Epithelial cell of esophagus (primary cell): ENCODE results near the gene ARHGAP44.

Source experiments
- DNase-seq: peaks from one replicate; pipeline ENCODE4 v3.0.0; 2010; ENCODE audit warnings: low read depth
- H3K4me3 ChIP-seq: 2 replicates; pipeline ENCODE4 v1.5.1; 2011; ENCODE audit warnings: mild to moderate bottlenecking, low read length, control low read depth
- CTCF ChIP-seq: IDR thresholded peaks from 2 replicates; pipeline ENCODE4 v1.5.1; 2011; ENCODE audit warnings: low read depth, mild to moderate bottlenecking, low read length, control low read depth, inconsistent platforms; ENCODE audit not compliant: insufficient read depth; ENCODE audit errors: missing control alignments

ARHGAP44 gene

GRCh38 chr17:12990926-12991325 is 201.6 kb downstream of the ARHGAP44 start:
- no peak overlapping the region for H3K4me3 ChIP-seq
- DNase-seq = no peak
- no peak for TF ChIP-seq CTCF

GRCh38 chr17:12992676-12993075 is 203.4 kb downstream of the ARHGAP44 start:
- no peak overlapping the region for H3K4me3 ChIP-seq
- no peak for TF ChIP-seq CTCF
- DNase-seq = no peak

- TF ChIP-seq CTCF = no peak
- no peak overlapping the region for H3K4me3 ChIP-seq
Observed at GRCh38 chr17:12993631-12994030, 204.3 kb downstream of the ARHGAP44 start.

GRCh38 chr17:12994341-12995074 is 205.2 kb downstream of the ARHGAP44 start:
- no peak for DNase-seq
- no peak overlapping the region for H3K4me3 ChIP-seq
- TF ChIP-seq CTCF = no peak

More at GRCh38 chr17:12993631-12994030, 204.3 kb downstream of the ARHGAP44 start:
- DNase-seq = no peak

- TF ChIP-seq CTCF = no peak
- H3K4me3 ChIP-seq = no peak overlapping the region
- no peak for DNase-seq
Observed at GRCh38 chr17:12995106-12995895, 206.0 kb downstream of the ARHGAP44 start.

GRCh38 chr17:12995896-12996295 is 206.6 kb downstream of the ARHGAP44 start:
- no peak for TF ChIP-seq CTCF
- H3K4me3 ChIP-seq = no peak overlapping the region

GRCh38 chr17:12996357-12996756 is 207.1 kb downstream of the ARHGAP44 start:
- no peak for DNase-seq
- no peak for TF ChIP-seq CTCF
- no peak overlapping the region for H3K4me3 ChIP-seq

More at GRCh38 chr17:12995896-12996295, 206.6 kb downstream of the ARHGAP44 start:
- DNase-seq = no peak
